Prostate gland (tissue), 2 donors: ENCODE results near the gene PTP4A1. TPM values are rescaled to one million over a fixed set of nuclear protein-coding genes. Genes with fewer than 3 reads are reported as not detected.
A peak's percentile ranks its signal among the peaks of the same experiment; 100 is the strongest.

Source experiments
- DNase-seq: peaks from one replicate; pipeline ENCODE4 v3.0.0-alpha.2; 2019; ENCODE audit warnings: low spot score
- H3K27ac ChIP-seq, 2 donors: fragments of 200-600 bp; sonication (generic); 2 replicates each; pipeline ENCODE4 v1.5.1; 2017 to 2019
- H3K27me3 ChIP-seq: fragments of 200-600 bp; sonication (generic); replicated peaks from 2 replicates; pipeline ENCODE4 v1.5.1; 2019; ENCODE audit not compliant: insufficient read depth
- H3K36me3 ChIP-seq, 2 donors: fragments of 200-600 bp; sonication (generic); 1 replicate in 1 of 2; 2 replicates in 1 of 2; pipeline versions ENCODE4 v1.5.1 to v1.8.1; 2017 to 2019
- H3K4me1 ChIP-seq: fragments of 200-600 bp; sonication (generic); replicated peaks from 2 replicates; pipeline ENCODE4 v1.5.1; 2019
- H3K4me3 ChIP-seq, 2 donors: fragments of 200-600 bp; sonication (generic); 2 replicates each; pipeline ENCODE4 v1.5.1; 2017 to 2019
- H3K9me3 ChIP-seq: fragments of 200-600 bp; sonication (generic); 2 replicates; pipeline ENCODE4 v1.5.1; 2017
- POLR2A ChIP-seq: fragments of 450-650 bp; IDR thresholded peaks from one replicate; pipeline ENCODE4 v1.6.1; 2016; ENCODE audit warnings: antibody characterized with exemption, mild to moderate bottlenecking
- POLR2AphosphoS5 ChIP-seq: sonication (generic); formaldehyde crosslinking; IDR thresholded peaks from one replicate; pipeline ENCODE4 v1.6.1; 2017; ENCODE audit warnings: antibody characterized with exemption
- WGBS: methylation state at CpG from one replicate; pipeline ENCODE4 v1.1.5; 2018; 5-methylcytosine and 5-hydroxymethylcytosine counted together
- intact Hi-C: fragments of 100-400 bp; cut with DNase I; formaldehyde crosslinking; loops from one replicate; pipeline ENCODE4 v1.14.2; 2022
- total RNA-seq, 2 donors: library from RNA; depleted of rRNA; stranded (reverse); fragments of >200 nt; gene quantifications; one replicate each; pipeline ENCODE4 v1.1.0, GENCODE V29; 2016
- TF ChIP-seq, protein P1 (sequence below), 4 experiments: fragments of 200-600 bp in 2 of 4; fragments of 450-650 bp in 2 of 4; sonication (generic) in 2 of 4; IDR thresholded peaks; 1 replicate in 3 of 4; 2 replicates in 1 of 4; pipeline ENCODE4 v1.5.1; 2016 to 2019; ENCODE audit warnings: antibody characterized with exemption in 4 of 4, mild to moderate bottlenecking in 2 of 4, moderate library complexity in 2 of 4

PTP4A1 gene
- total RNA-seq, 2 donors from 2014 or later = 25.5 to 29.3 TPM

- WGBS = 97% methylated on average over 1 of the region's 1 CpG
- no peaks in the 10 kb centered on the region for H3K36me3 ChIP-seq
- no peaks in the 10 kb centered on the region for H3K9me3 ChIP-seq
- intact Hi-C loops = loop anchor here (10.0 kb wide), 1 partner anchor 53 kb away; no protein-coding TSS in a partner anchor
- TF ChIP-seq, protein P1, sequence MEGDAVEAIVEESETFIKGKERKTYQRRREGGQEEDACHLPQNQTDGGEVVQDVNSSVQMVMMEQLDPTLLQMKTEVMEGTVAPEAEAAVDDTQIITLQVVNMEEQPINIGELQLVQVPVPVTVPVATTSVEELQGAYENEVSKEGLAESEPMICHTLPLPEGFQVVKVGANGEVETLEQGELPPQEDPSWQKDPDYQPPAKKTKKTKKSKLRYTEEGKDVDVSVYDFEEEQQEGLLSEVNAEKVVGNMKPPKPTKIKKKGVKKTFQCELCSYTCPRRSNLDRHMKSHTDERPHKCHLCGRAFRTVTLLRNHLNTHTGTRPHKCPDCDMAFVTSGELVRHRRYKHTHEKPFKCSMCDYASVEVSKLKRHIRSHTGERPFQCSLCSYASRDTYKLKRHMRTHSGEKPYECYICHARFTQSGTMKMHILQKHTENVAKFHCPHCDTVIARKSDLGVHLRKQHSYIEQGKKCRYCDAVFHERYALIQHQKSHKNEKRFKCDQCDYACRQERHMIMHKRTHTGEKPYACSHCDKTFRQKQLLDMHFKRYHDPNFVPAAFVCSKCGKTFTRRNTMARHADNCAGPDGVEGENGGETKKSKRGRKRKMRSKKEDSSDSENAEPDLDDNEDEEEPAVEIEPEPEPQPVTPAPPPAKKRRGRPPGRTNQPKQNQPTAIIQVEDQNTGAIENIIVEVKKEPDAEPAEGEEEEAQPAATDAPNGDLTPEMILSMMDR (IDR thresholded peaks at IDR 0.05) = no peak
- TF ChIP-seq POLR2AphosphoS5 (no peak), POLR2A (no peak)
- no peak overlapping the region for H3K27ac ChIP-seq
- DNase-seq = no peak
- no peak overlapping the region for H3K4me3 ChIP-seq
- H3K27me3 ChIP-seq = no peaks in the 10 kb centered on the region
- H3K4me1 ChIP-seq = no peaks in the 10 kb centered on the region
These were observed 4.3 kb upstream of the PTP4A1 start for GRCh38 chr6:63567966-63568365.

- WGBS = 19% methylated on average over 20 of the region's 20 CpGs
- intact Hi-C loops = loop anchor here (5.0 kb wide), 1 partner anchor 66 kb away; the partner anchor contains the start of gene PHF3
These were observed 778 bp upstream of the PTP4A1 start for GRCh38 chr6:63571361-63572043.

DNA sequence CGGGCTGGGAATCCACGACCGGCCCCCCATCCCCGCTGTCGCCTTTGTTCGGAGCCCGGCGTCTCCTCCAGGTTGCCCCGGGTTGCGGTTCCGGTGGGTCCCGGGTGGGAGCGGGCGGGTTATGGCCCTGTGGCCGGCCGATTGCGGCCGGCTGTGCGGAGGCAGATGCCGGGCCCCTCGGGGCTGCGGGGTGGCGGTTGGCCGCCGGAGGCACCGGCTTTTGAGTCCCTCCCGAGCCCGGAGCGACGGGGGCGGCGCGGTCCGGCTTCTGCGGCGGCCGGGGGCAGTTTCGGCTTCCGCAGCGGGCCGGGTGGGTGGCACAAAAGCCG is 431 bp downstream of the PTP4A1 start:
- Histone ChIP-seq H3K4me1 (no peaks in the 10 kb centered on the region), H3K4me3 (peak overlapping the region; percentile 73 to 99), H3K27ac (peak overlapping the region; percentile 100), H3K36me3 (peaks cover 0 to 2% of the 10 kb centered on the region in 2 donors), H3K9me3 (no peaks in the 10 kb centered on the region), H3K27me3 (no peaks in the 10 kb centered on the region)
- DNase-seq = no peak
- 0% methylated on average over 8 of the region's 42 CpGs for WGBS
- intact Hi-C loops = loop anchor here (5.0 kb wide), 1 partner anchor 65 kb away; the partner anchor contains the start of gene PHF3
- TF ChIP-seq POLR2AphosphoS5 (no peak), POLR2A (no peak)
- TF ChIP-seq, protein P1 (IDR thresholded peaks at IDR 0.05) = no peak

More at GRCh38 chr6:63571361-63572043, 778 bp upstream of the PTP4A1 start:
- peak overlapping the region; percentile 73 to 99 for H3K4me3 ChIP-seq
- no peaks in the 10 kb centered on the region for H3K9me3 ChIP-seq
- peak; percentile 88 for DNase-seq
- H3K4me1 ChIP-seq = no peaks in the 10 kb centered on the region
- H3K27me3 ChIP-seq = no peaks in the 10 kb centered on the region
- H3K36me3 ChIP-seq = no peaks in the 10 kb centered on the region
- no peak for TF ChIP-seq POLR2A
- TF ChIP-seq, protein P1 (IDR thresholded peaks at IDR 0.05) = peak in 1 of 4 experiments; percentile 13
- TF ChIP-seq POLR2AphosphoS5 = peak; percentile 49
- peak overlapping the region; percentile 100 for H3K27ac ChIP-seq

DNA sequence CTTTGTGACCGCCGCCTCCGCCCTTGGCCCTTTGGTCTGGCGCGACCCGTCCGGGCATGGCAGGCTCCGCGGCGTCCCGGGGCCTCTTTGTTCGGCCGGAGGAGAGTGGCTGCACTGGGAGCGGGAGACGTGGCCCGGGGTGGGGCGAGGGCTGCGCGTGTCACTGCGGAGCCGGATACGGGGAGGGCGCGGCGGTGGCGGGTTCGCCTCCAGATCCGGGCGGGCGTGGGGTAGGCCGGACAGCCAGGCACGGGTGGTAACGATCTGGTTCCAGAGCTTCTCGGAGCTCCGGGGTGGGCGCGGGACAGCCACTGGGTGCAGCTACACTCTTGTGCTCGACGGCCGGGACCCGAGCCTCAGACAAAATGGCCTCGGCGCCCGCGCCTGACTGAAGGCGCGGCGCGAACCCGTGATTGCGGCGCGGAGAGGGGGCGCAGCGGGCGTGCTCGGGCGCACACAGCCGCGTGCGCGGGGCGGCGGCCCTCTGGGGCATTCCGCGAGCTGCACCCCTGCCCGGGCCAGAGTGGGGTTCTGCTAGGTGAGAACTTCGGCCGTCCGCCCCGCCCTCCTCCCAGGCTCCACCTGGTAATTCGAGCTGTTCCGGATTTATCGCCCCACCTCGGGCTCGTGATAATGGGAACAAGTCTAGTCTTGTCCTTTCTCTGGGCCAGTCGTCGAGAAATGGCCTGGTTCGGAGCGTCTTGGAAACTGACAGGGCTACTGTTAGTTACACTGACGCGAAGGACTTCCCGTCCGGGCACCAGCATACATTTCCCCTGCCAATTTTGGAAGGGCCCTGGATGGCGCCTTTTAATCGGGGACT is 1.0 kb downstream of the PTP4A1 start:
- peak; percentile 97 for TF ChIP-seq POLR2AphosphoS5
- TF ChIP-seq POLR2A = peak; percentile 97
- TF ChIP-seq, protein P1 (IDR thresholded peaks at IDR 0.05) = no peak
- H3K4me1 ChIP-seq = no peaks in the 10 kb centered on the region

More for the DNA sequence above, 1.0 kb downstream of the PTP4A1 start:
- intact Hi-C loops = loop anchor here (5.0 kb wide), 1 partner anchor 64 kb away; the partner anchor contains the start of gene PHF3
- H3K36me3 ChIP-seq = peaks cover 0 to 2% of the 10 kb centered on the region in 2 donors
- under 1% methylated on average over 59 of the region's 86 CpGs for WGBS
- H3K27ac ChIP-seq = peak overlapping the region; percentile 100
- no peaks in the 10 kb centered on the region for H3K27me3 ChIP-seq
- H3K4me3 ChIP-seq = peak overlapping the region; percentile 73 to 99
- peak; percentile 97 for DNase-seq
- no peaks in the 10 kb centered on the region for H3K9me3 ChIP-seq
